Upper lobe of right lung (tissue), 1 donor: Measurements from ENCODE around the gene C1QTNF1. TPM values are rescaled to one million over a fixed set of nuclear protein-coding genes. Genes with fewer than 3 reads are reported as not detected.
A peak's percentile ranks its signal among the peaks of the same experiment; 100 is the strongest.

Experiments
- ATAC-seq: fragments of 200-7000 bp; cut with Tn5 transposase; one replicate; pipeline ENCODE4 v1.9.1; 2020; ENCODE audit warnings: mild to moderate bottlenecking, moderate library complexity
- DNase-seq: peaks from one replicate; pipeline ENCODE4 v3.0.0-alpha.2; 2020
- H3K27ac ChIP-seq: fragments of 200-600 bp; one replicate; pipeline ENCODE4 v1.8.0; 2022
- H3K27me3 ChIP-seq: fragments of 200-600 bp; one replicate; pipeline ENCODE4 v1.8.0; 2022; ENCODE audit warnings: mild to moderate bottlenecking
- H3K36me3 ChIP-seq: fragments of 200-600 bp; one replicate; pipeline ENCODE4 v1.8.0; 2022
- H3K4me1 ChIP-seq: fragments of 200-600 bp; one replicate; pipeline ENCODE4 v1.8.0; 2022
- H3K4me3 ChIP-seq: fragments of 200-600 bp; one replicate; pipeline ENCODE4 v1.8.0; 2022; ENCODE audit warnings: mild to moderate bottlenecking
- H3K9me3 ChIP-seq: fragments of 200-600 bp; one replicate; pipeline ENCODE4 v1.8.0; 2022
- CTCF ChIP-seq: fragments of 200-600 bp; IDR thresholded peaks from one replicate; pipeline ENCODE4 v1.8.0; 2022; ENCODE audit warnings: antibody characterized with exemption
- intact Hi-C: fragments of 100-400 bp; cut with DNase I; formaldehyde crosslinking; loops from one replicate; pipeline ENCODE4 v1.11.0; 2022
- total RNA-seq: library from RNA; stranded (reverse); fragmentation: NEBNext Ultra II Directional; extraction: Animal tissue kit (Norgen Biotek cat#: 25700); gene quantifications from one replicate; pipeline ENCODE4 v1.2.1, GENCODE V29; 2021
- donor health status: DM: no; HTN: yes; CAD: no; lungs with severe emphysema.

The C1QTNF1 gene
- total RNA-seq, 1 donor from 2014 or later, result 28.3 TPM

- no peak for TF ChIP-seq CTCF
- DNase-seq, result peak; percentile 61
- H3K27me3 ChIP-seq, result no peaks in the 10 kb centered on the region
- H3K27ac ChIP-seq, result peak overlapping the region; percentile 65
- ATAC-seq, result peak; percentile 10
- intact Hi-C loops, result no loop called here
- H3K4me3 ChIP-seq, result peak overlapping the region; percentile 63
- peaks cover 67% of the 10 kb centered on the region for H3K4me1 ChIP-seq
- no peaks in the 10 kb centered on the region for H3K9me3 ChIP-seq
- no peaks in the 10 kb centered on the region for H3K36me3 ChIP-seq
These were observed 1.1 kb downstream of the C1QTNF1 start for GRCh38 chr17:79024901-79025737.

- H3K27me3 ChIP-seq, result no peaks in the 10 kb centered on the region
- DNase-seq (peak; percentile 63), ATAC-seq (peak; percentile 4)
- intact Hi-C loops, result no loop called here
- H3K27ac ChIP-seq, result peak overlapping the region; percentile 77
- peaks cover 57% of the 10 kb centered on the region for H3K4me1 ChIP-seq
- H3K4me3 ChIP-seq, result no peak overlapping the region
- no peaks in the 10 kb centered on the region for H3K36me3 ChIP-seq
- no peak for TF ChIP-seq CTCF
- H3K9me3 ChIP-seq, result no peaks in the 10 kb centered on the region
These were observed 2.7 kb downstream of the C1QTNF1 start for GRCh38 chr17:79026376-79027273.

- H3K36me3 ChIP-seq, result no peaks in the 10 kb centered on the region
- DNase-seq (peak; percentile 63), ATAC-seq (no peak)
- no peak overlapping the region for H3K4me3 ChIP-seq
- TF ChIP-seq CTCF, result no peak
- H3K27me3 ChIP-seq, result no peaks in the 10 kb centered on the region
- peaks cover 51% of the 10 kb centered on the region for H3K4me1 ChIP-seq
- intact Hi-C loops, result no loop called here
- no peaks in the 10 kb centered on the region for H3K9me3 ChIP-seq
- peak overlapping the region; percentile 77 for H3K27ac ChIP-seq
These were observed 3.4 kb downstream of the C1QTNF1 start for GRCh38 chr17:79027274-79027924.

GRCh38 chr17:79027925-79028491 lies 4.0 kb downstream of the C1QTNF1 start:
- peak; percentile 54 for DNase-seq
- H3K4me3 ChIP-seq, result no peak overlapping the region
- H3K9me3 ChIP-seq, result no peaks in the 10 kb centered on the region
- H3K4me1 ChIP-seq, result peaks cover 45% of the 10 kb centered on the region
- intact Hi-C loops, result no loop called here
- peak overlapping the region; percentile 77 for H3K27ac ChIP-seq
- no peaks in the 10 kb centered on the region for H3K36me3 ChIP-seq
- no peak for TF ChIP-seq CTCF
- ATAC-seq, result peak; percentile 3
- no peaks in the 10 kb centered on the region for H3K27me3 ChIP-seq
